ENCODE results near the gene ARHGAP18. TPM values are rescaled to one million over a fixed set of nuclear protein-coding genes. Genes with fewer than 3 reads are reported as not detected.

The ARHGAP18 gene
- total RNA-seq, 4 donors from 2014 or later: 9.6 to 16.8 (median 13.9) TPM

- Histone ChIP-seq H3K9me3 (peaks cover 0 to 15% (median 0%) of the 10 kb centered on the region in 4 donors), H3K4me1 (no peaks in the 10 kb centered on the region), H3K27ac (no peak overlapping the region), H3K4me3 (no peak overlapping the region), H3K36me3 (peaks cover 0 to 6% (median 0%) of the 10 kb centered on the region in 3 donors), H3K27me3 (no peaks in the 10 kb centered on the region)
- peak in 1 of 2 donors; percentile 29 for DNase-seq (ENCODE audit: low spot score in 2 of 2)
- WGBS, 2 donors: 76 to 82% methylated on average over 5 of the region's 5 CpGs
- TF ChIP-seq CTCF (IDR thresholded peaks at IDR 0.05): peak in 2 of 5 experiments; percentile 32 to 35
- TF ChIP-seq POLR2A (IDR thresholded peaks at IDR 0.05): no peak
Observed at GRCh38 chr6:129567374-129567773, 142.6 kb downstream of the ARHGAP18 start.

GRCh38 chr6:129565811-129566210 is 144.2 kb downstream of the ARHGAP18 start:
- 27 to 46% methylated on average over 2 of the region's 2 CpGs for WGBS, 2 donors

GRCh38 chr6:129565366-129565765 is 144.6 kb downstream of the ARHGAP18 start:
- H3K4me3 ChIP-seq: no peak overlapping the region
- WGBS, 2 donors: 91 to 94% methylated on average over 4 of the region's 4 CpGs
- H3K27me3 ChIP-seq: no peaks in the 10 kb centered on the region

More at GRCh38 chr6:129565811-129566210, 144.2 kb downstream of the ARHGAP18 start:
- Histone ChIP-seq H3K27me3 (no peaks in the 10 kb centered on the region), H3K36me3 (peaks cover 0 to 4% (median 0%) of the 10 kb centered on the region in 3 donors), H3K4me1 (no peaks in the 10 kb centered on the region), H3K4me3 (no peak overlapping the region), H3K27ac (no peak overlapping the region), H3K9me3 (peaks cover 0 to 4% (median 0%) of the 10 kb centered on the region in 4 donors)
- DNase-seq (ENCODE audit: low spot score in 2 of 2): no peak
- TF ChIP-seq POLR2A (IDR thresholded peaks at IDR 0.05) (no peak), CTCF (IDR thresholded peaks at IDR 0.05) (no peak), EP300 (IDR thresholded peaks at IDR 0.05) (no peak)

GRCh38 chr6:129558248-129558647 is 151.7 kb downstream of the ARHGAP18 start:
- Histone ChIP-seq H3K4me1 (no peaks in the 10 kb centered on the region), H3K27me3 (no peaks in the 10 kb centered on the region), H3K4me3 (no peak overlapping the region), H3K9me3 (no peaks in the 10 kb centered on the region), H3K36me3 (peaks cover 0 to 6% (median 0%) of the 10 kb centered on the region in 3 donors), H3K27ac (no peak overlapping the region)
- no peak for DNase-seq (ENCODE audit: low spot score in 2 of 2)
- 86 to 91% methylated on average over 1 of the region's 1 CpG for WGBS, 2 donors
- TF ChIP-seq EP300 (IDR thresholded peaks at IDR 0.05) (no peak), POLR2A (IDR thresholded peaks at IDR 0.05) (no peak), CTCF (IDR thresholded peaks at IDR 0.05) (no peak)

More at GRCh38 chr6:129565366-129565765, 144.6 kb downstream of the ARHGAP18 start:
- H3K27ac ChIP-seq: no peak overlapping the region
- no peak for TF ChIP-seq CTCF (IDR thresholded peaks at IDR 0.05)
- TF ChIP-seq EP300 (IDR thresholded peaks at IDR 0.05): no peak
- no peak for TF ChIP-seq POLR2A (IDR thresholded peaks at IDR 0.05)
- H3K36me3 ChIP-seq: no peaks in the 10 kb centered on the region
- DNase-seq (ENCODE audit: low spot score in 2 of 2): no peak
- no peaks in the 10 kb centered on the region for H3K4me1 ChIP-seq
- no peaks in the 10 kb centered on the region for H3K9me3 ChIP-seq

GRCh38 chr6:129555206-129555832 is 154.7 kb downstream of the ARHGAP18 start:
- Histone ChIP-seq H3K27ac (no peak overlapping the region), H3K36me3 (peaks cover 0 to 6% (median 0%) of the 10 kb centered on the region in 3 donors), H3K4me3 (no peak overlapping the region), H3K9me3 (no peaks in the 10 kb centered on the region), H3K4me1 (no peaks in the 10 kb centered on the region), H3K27me3 (no peaks in the 10 kb centered on the region)
- no peak for DNase-seq (ENCODE audit: low spot score in 2 of 2)
- WGBS, 2 donors: 68 to 71% methylated on average over 5 of the region's 5 CpGs
- TF ChIP-seq CTCF (IDR thresholded peaks at IDR 0.05) (no peak), POLR2A (IDR thresholded peaks at IDR 0.05) (no peak), EP300 (IDR thresholded peaks at IDR 0.05) (no peak)
